Gastroesophageal sphincter (tissue), 3 donors: ENCODE measurements around the gene SMG6.

Source experiments
- EP300 ChIP-seq: sonication (generic); formaldehyde crosslinking; IDR thresholded peaks from one replicate; pipeline ENCODE4 v1.6.1; 2017; ENCODE audit warnings: antibody characterized with exemption, mild to moderate bottlenecking
- TF ChIP-seq, protein P1 (sequence below), 4 experiments: fragments of 200-600 bp in 2 of 4; fragments of 450-650 bp in 2 of 4; sonication (generic) in 1 of 4; IDR thresholded peaks; one replicate each; pipeline ENCODE4 v1.5.1; 2017 to 2019; ENCODE audit warnings: antibody characterized with exemption in 4 of 4, mild to moderate bottlenecking in 2 of 4, moderate library complexity in 2 of 4

DNA sequence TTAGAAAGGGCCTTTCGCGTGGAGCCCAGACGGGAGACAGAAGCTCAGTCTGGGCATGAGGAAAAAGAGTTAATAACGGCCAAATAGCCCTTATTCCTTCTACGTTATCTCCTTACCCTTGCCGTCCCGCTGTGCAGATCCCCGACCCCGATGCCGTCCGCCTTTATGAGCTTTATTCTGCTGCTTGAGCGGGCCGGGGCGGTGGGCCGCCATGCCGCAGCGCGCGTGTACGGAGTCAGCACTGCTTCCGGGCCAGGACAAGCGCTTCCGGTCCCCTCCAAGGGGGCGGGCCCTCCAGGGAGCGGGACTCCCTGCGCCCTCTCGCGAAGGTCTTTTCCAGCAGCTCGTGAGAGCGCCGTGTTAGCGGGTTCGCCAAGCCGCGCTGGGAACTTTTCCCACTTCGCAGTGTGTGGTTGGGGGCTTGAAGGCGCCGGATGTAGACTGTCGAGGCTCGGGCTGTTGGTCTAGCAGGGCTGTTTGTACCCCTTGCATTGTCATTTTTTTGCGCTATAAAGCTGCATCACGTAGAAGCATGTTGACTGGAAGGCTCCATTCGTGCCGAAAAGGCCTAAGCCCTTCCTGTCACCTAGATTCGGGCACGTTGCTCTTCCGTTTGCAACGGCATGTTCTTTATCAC lies 32.7 kb upstream of the SMG6 start, which contains the start of gene TSR1:
- TF ChIP-seq, protein P1, sequence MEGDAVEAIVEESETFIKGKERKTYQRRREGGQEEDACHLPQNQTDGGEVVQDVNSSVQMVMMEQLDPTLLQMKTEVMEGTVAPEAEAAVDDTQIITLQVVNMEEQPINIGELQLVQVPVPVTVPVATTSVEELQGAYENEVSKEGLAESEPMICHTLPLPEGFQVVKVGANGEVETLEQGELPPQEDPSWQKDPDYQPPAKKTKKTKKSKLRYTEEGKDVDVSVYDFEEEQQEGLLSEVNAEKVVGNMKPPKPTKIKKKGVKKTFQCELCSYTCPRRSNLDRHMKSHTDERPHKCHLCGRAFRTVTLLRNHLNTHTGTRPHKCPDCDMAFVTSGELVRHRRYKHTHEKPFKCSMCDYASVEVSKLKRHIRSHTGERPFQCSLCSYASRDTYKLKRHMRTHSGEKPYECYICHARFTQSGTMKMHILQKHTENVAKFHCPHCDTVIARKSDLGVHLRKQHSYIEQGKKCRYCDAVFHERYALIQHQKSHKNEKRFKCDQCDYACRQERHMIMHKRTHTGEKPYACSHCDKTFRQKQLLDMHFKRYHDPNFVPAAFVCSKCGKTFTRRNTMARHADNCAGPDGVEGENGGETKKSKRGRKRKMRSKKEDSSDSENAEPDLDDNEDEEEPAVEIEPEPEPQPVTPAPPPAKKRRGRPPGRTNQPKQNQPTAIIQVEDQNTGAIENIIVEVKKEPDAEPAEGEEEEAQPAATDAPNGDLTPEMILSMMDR (IDR thresholded peaks at IDR 0.05) = peak in 2 of 4 experiments; percentile 25 to 67
- no peak for TF ChIP-seq EP300
